PFSK-1 (cell line): ENCODE data around the gene AGTR1.

Source experiments
- FOXP2 ChIP-seq: optimal IDR thresholded peaks from 2 replicates; pipeline ENCODE3; 2011; ENCODE audit warnings: borderline replicate concordance, control low read depth, inconsistent platforms; ENCODE audit not compliant: insufficient read depth; ENCODE audit errors: extremely low read length, extremely low read depth
- POLR2AphosphoS5 ChIP-seq: IDR thresholded peaks from 2 replicates; pipeline ENCODE4 v1.6.1; 2012; ENCODE audit warnings: low read depth, mild to moderate bottlenecking, control low read depth, low read length, moderate library complexity
- SIN3A ChIP-seq: IDR thresholded peaks from 2 replicates; pipeline ENCODE4 v1.6.1; 2012; ENCODE audit warnings: mild to moderate bottlenecking, low read length, moderate library complexity, borderline replicate concordance; ENCODE audit not compliant: insufficient read depth
- TAF1 ChIP-seq: IDR thresholded peaks from 2 replicates; pipeline ENCODE4 v1.6.1; 2012; ENCODE audit warnings: low read length, control low read depth, borderline replicate concordance; ENCODE audit not compliant: insufficient read depth
- TF ChIP-seq, protein P1 (sequence below), 2 experiments: IDR thresholded peaks; 2 replicates each; pipeline versions ENCODE4 v1.6.1 to v1.8.0; 2011 to 2012; ENCODE audit warnings: low read depth in 2 of 2, low read length in 2 of 2, control low read depth in 1 of 2, inconsistent platforms in 1 of 2, mild to moderate bottlenecking in 1 of 2, moderate library complexity in 1 of 2; ENCODE audit not compliant: insufficient read depth in 1 of 2

Gene AGTR1

DNA sequence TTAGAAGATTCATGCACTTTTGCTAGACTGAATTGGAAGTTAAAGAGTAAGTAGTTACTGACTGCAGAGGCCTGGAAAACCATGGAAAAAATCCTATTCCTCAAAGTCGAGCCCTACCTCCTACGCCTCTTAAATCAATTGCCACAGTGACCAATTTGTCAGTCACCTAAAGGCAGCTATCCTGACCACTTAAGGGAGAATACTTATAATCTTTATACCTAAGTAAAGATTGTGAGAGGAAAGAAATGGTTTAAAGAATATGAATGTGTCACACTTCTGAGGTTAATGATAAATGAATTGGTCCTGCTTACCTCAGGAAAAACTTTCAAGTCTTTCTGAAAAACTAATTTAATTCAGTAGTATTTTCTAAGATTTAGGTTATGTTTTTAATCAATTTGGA is 42.6 kb downstream of the AGTR1 start:
- TF ChIP-seq POLR2AphosphoS5 (no peak), FOXP2 (no peak), TAF1 (no peak), SIN3A (no peak)
- TF ChIP-seq, protein P1, sequence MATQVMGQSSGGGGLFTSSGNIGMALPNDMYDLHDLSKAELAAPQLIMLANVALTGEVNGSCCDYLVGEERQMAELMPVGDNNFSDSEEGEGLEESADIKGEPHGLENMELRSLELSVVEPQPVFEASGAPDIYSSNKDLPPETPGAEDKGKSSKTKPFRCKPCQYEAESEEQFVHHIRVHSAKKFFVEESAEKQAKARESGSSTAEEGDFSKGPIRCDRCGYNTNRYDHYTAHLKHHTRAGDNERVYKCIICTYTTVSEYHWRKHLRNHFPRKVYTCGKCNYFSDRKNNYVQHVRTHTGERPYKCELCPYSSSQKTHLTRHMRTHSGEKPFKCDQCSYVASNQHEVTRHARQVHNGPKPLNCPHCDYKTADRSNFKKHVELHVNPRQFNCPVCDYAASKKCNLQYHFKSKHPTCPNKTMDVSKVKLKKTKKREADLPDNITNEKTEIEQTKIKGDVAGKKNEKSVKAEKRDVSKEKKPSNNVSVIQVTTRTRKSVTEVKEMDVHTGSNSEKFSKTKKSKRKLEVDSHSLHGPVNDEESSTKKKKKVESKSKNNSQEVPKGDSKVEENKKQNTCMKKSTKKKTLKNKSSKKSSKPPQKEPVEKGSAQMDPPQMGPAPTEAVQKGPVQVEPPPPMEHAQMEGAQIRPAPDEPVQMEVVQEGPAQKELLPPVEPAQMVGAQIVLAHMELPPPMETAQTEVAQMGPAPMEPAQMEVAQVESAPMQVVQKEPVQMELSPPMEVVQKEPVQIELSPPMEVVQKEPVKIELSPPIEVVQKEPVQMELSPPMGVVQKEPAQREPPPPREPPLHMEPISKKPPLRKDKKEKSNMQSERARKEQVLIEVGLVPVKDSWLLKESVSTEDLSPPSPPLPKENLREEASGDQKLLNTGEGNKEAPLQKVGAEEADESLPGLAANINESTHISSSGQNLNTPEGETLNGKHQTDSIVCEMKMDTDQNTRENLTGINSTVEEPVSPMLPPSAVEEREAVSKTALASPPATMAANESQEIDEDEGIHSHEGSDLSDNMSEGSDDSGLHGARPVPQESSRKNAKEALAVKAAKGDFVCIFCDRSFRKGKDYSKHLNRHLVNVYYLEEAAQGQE (IDR thresholded peaks at IDR 0.05; ENCODE audit: insufficient read depth in 1 of 2, low read depth in 2 of 2, low read length in 2 of 2): no peak

DNA sequence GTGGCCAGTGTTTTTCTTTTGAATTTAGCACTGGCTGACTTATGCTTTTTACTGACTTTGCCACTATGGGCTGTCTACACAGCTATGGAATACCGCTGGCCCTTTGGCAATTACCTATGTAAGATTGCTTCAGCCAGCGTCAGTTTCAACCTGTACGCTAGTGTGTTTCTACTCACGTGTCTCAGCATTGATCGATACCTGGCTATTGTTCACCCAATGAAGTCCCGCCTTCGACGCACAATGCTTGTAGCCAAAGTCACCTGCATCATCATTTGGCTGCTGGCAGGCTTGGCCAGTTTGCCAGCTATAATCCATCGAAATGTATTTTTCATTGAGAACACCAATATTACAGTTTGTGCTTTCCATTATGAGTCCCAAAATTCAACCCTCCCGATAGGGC is 43.5 kb downstream of the AGTR1 start:
- TF ChIP-seq, protein P1 (IDR thresholded peaks at IDR 0.05; ENCODE audit: insufficient read depth in 1 of 2, low read depth in 2 of 2, low read length in 2 of 2): no peak
- TF ChIP-seq POLR2AphosphoS5: no peak
- TF ChIP-seq SIN3A: no peak
- no peak for TF ChIP-seq FOXP2
- TF ChIP-seq TAF1: no peak

DNA sequence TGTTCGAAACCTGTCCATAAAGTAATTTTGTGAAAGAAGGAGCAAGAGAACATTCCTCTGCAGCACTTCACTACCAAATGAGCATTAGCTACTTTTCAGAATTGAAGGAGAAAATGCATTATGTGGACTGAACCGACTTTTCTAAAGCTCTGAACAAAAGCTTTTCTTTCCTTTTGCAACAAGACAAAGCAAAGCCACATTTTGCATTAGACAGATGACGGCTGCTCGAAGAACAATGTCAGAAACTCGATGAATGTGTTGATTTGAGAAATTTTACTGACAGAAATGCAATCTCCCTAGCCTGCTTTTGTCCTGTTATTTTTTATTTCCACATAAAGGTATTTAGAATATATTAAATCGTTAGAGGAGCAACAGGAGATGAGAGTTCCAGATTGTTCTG is 44.4 kb downstream of the AGTR1 start:
- no peak for TF ChIP-seq FOXP2
- TF ChIP-seq, protein P1 (IDR thresholded peaks at IDR 0.05; ENCODE audit: insufficient read depth in 1 of 2, low read depth in 2 of 2, low read length in 2 of 2): no peak

DNA sequence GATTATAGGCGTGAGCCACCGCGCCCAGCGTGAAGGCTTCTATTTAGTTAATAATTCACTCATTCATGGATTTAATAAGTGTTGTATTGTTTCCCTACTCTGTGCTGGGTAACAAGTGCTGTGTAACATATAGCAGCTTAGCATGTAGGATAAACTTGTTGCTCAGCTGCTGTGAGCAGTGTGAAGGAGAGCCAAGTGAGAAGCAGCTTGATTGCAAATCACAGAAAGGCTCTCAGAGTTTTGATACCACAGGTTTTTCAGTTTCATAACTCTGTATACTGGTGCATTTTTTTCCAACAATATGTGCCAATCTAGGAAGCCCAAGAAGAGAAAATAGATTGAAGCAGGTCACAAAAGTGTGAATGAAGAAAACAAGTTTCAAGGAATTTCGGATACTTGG is 48.4 kb downstream of the AGTR1 start:
- TF ChIP-seq FOXP2: no peak
- TF ChIP-seq POLR2AphosphoS5: no peak
- TF ChIP-seq, protein P1 (IDR thresholded peaks at IDR 0.05; ENCODE audit: insufficient read depth in 1 of 2, low read depth in 2 of 2, low read length in 2 of 2): no peak
- TF ChIP-seq TAF1: no peak
- no peak for TF ChIP-seq SIN3A

DNA sequence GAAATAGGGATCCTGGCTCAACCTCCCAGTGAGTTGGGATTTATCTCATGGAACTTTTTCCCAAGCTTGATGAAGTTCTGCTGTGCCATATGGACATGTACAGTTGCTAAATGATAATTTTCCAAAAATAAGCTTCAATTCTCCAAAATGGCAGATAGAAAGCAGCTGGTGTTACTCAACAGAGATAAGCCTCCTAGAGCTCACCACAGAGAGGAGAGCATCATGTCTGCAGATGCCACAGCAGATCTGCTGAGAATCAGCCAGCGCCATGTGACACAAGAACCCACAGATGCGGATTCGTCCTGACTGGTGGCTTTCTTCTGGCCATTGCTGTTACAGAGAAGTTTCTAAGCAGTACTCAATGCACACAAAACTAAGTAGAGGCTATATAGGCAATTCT is 50.6 kb downstream of the AGTR1 start:
- TF ChIP-seq FOXP2: no peak
- no peak for TF ChIP-seq SIN3A
- no peak for TF ChIP-seq TAF1
- TF ChIP-seq, protein P1 (IDR thresholded peaks at IDR 0.05; ENCODE audit: insufficient read depth in 1 of 2, low read depth in 2 of 2, low read length in 2 of 2): no peak
